OCI-LY1 (cell line): ENCODE measurements around the gene VDAC1.

Experiments used
- EZH2 ChIP-seq: fragments of 200-600 bp; sonication (generic), shearing (Covaris generic); IDR thresholded peaks from 2 replicates; pipeline ENCODE4 v1.8.0; 2017; ENCODE audit warnings: borderline replicate concordance, mixed run types, mild to moderate bottlenecking, antibody characterized with exemption, low read length, moderate library complexity, mixed read lengths
- TF ChIP-seq, protein P1 (sequence below): fragments of 200-600 bp; sonication (generic), shearing (Covaris generic); IDR thresholded peaks from 2 replicates; pipeline ENCODE4 v1.5.1; 2017; ENCODE audit warnings: mild to moderate bottlenecking, antibody characterized with exemption, low read length, moderate library complexity, mixed read lengths

DNA sequence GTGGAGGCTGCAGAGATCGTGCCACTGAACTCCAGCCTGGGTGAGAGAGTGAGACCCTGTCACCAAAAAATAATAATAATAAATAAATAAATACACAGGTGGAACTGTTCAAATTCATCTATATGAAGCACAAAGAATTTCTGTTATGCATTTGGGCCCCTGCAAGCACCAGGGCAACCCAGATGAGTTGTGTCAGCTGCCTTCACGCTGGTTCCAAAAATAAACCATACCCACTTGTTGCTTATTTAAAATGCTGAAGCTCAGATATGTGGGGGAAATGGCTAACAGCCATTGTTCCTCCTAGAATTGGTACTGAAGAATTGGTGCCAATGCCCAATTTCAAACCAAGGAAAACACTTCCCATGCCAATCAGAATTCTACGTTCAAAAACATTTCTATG lies 25.8 kb downstream of the VDAC1 start:
- TF ChIP-seq, protein P1, sequence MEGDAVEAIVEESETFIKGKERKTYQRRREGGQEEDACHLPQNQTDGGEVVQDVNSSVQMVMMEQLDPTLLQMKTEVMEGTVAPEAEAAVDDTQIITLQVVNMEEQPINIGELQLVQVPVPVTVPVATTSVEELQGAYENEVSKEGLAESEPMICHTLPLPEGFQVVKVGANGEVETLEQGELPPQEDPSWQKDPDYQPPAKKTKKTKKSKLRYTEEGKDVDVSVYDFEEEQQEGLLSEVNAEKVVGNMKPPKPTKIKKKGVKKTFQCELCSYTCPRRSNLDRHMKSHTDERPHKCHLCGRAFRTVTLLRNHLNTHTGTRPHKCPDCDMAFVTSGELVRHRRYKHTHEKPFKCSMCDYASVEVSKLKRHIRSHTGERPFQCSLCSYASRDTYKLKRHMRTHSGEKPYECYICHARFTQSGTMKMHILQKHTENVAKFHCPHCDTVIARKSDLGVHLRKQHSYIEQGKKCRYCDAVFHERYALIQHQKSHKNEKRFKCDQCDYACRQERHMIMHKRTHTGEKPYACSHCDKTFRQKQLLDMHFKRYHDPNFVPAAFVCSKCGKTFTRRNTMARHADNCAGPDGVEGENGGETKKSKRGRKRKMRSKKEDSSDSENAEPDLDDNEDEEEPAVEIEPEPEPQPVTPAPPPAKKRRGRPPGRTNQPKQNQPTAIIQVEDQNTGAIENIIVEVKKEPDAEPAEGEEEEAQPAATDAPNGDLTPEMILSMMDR: no peak
- TF ChIP-seq EZH2: no peak
